Endothelial cell of umbilical vein (primary cell): Measurements from ENCODE around the gene THTPA. TPM values are rescaled to one million over a fixed set of nuclear protein-coding genes. Genes with fewer than 3 reads are reported as not detected.

Source experiments
- BruUV-seq: library from RNA; stranded (reverse); fragments of 400-500 nt; replicated peaks from 2 replicates; lab custom pipeline; 2021; lab: Mats Ljungman, UMichigan
- CTCF ChIA-PET: fragments of 300-600, 350-600 bp; sonication (Branson Sonifier 250); formaldehyde crosslinking; loops from one replicate; lab custom pipeline; 2021; ENCODE audit warnings: antibody characterized with exemption, inconsistent platforms; lab: Charles Lee
- POLR2A ChIA-PET: fragments of 300-600, 350-600 bp; sonication (Branson Sonifier 250); formaldehyde crosslinking; loops from one replicate; lab custom pipeline; 2021; ENCODE audit warnings: antibody characterized with exemption, inconsistent platforms; lab: Charles Lee
- DNase-seq: peaks from one replicate; pipeline ENCODE4 v3.0.0-alpha.2; 2011; ENCODE audit warnings: low read depth, low spot score
- FAIRE-seq: peaks from 2 replicates; lab custom pipeline; 2011; peaks lifted over from hg19 to GRCh38; lab: Jason Lieb, UNC
- H2AFZ ChIP-seq: 2 replicates; pipeline ENCODE4 v1.6.0; 2012; ENCODE audit warnings: low read depth, low read length, control low read depth, inconsistent platforms
- H3K27ac ChIP-seq: 2 replicates; pipeline ENCODE4 v1.5.1; 2011; ENCODE audit warnings: low read depth, mild to moderate bottlenecking, control low read depth, low read length, moderate library complexity; ENCODE audit not compliant: insufficient read depth
- H3K27me3 ChIP-seq, 2 experiments: 2 replicates each; pipeline versions ENCODE4 v1.6.0 to v1.6.1; 2011; ENCODE audit warnings: low read length in 2 of 2, mixed read lengths in 1 of 2; ENCODE audit not compliant: control insufficient read depth in 2 of 2, insufficient read depth in 2 of 2
- H3K36me3 ChIP-seq, 2 experiments: 2 replicates in 1 of 2; 3 replicates in 1 of 2; pipeline ENCODE4 v1.5.1; 2011; ENCODE audit warnings: low read length in 2 of 2, mild to moderate bottlenecking in 1 of 2, moderate library complexity in 1 of 2; ENCODE audit not compliant: control insufficient read depth in 2 of 2, insufficient read depth in 2 of 2; ENCODE audit errors: extremely low read depth in 1 of 2
- H3K4me1 ChIP-seq: 3 replicates; pipeline ENCODE4 v1.5.1; 2011; ENCODE audit warnings: mild to moderate bottlenecking, low read length; ENCODE audit not compliant: control insufficient read depth, insufficient read depth; ENCODE audit errors: extremely low read depth
- H3K4me2 ChIP-seq: 2 replicates; pipeline ENCODE4 v1.6.1; 2011; ENCODE audit warnings: low read length, control low read depth, mixed read lengths; ENCODE audit not compliant: insufficient read depth
- H3K4me3 ChIP-seq, 3 experiments: fragments of 200-600 bp in 1 of 3; sonication (generic), shearing (Covaris generic) in 1 of 3; replicated peaks in 1 of 3; 2 replicates each; pipeline ENCODE4 v1.5.1; 2011 to 2016; ENCODE audit warnings: control low read depth in 3 of 3, low read length in 3 of 3, mild to moderate bottlenecking in 2 of 3, inconsistent platforms in 1 of 3, low read depth in 1 of 3, moderate library complexity in 1 of 3; ENCODE audit not compliant: insufficient read depth in 1 of 3
- H3K79me2 ChIP-seq: 2 replicates; pipeline ENCODE4 v1.6.0; 2012; ENCODE audit warnings: low read length, inconsistent platforms; ENCODE audit not compliant: control insufficient read depth, insufficient read depth
- H3K9ac ChIP-seq: replicated peaks from 2 replicates; pipeline ENCODE3; 2011; ENCODE audit warnings: low read length, control low read depth; ENCODE audit not compliant: insufficient read depth; ENCODE audit errors: extremely low read depth
- H3K9me1 ChIP-seq: replicated peaks from 3 replicates; pipeline ENCODE4 v1.6.0; 2011; ENCODE audit warnings: mild to moderate bottlenecking, low read length; ENCODE audit not compliant: control insufficient read depth, insufficient read depth; ENCODE audit errors: extremely low read depth
- H3K9me3 ChIP-seq: replicated peaks from 2 replicates; pipeline ENCODE4 v1.5.1; 2012; ENCODE audit warnings: low read length, inconsistent platforms; ENCODE audit not compliant: control insufficient read depth, insufficient read depth
- H4K20me1 ChIP-seq: replicated peaks from 2 replicates; pipeline ENCODE3; 2011; ENCODE audit warnings: mild to moderate bottlenecking, low read length; ENCODE audit not compliant: control insufficient read depth, insufficient read depth; ENCODE audit errors: extremely low read depth
- EZH2 ChIP-seq: IDR thresholded peaks from 2 replicates; pipeline ENCODE4 v1.6.1; 2012; ENCODE audit warnings: borderline replicate concordance, low read depth, mild to moderate bottlenecking, moderate library complexity, low read length, inconsistent platforms; ENCODE audit not compliant: severe bottlenecking
- FOS ChIP-seq: IDR thresholded peaks from 2 replicates; pipeline ENCODE4 v1.6.1; 2011; ENCODE audit warnings: mild to moderate bottlenecking, low read length, moderate library complexity, borderline replicate concordance; ENCODE audit not compliant: insufficient read depth
- GATA2 ChIP-seq: IDR thresholded peaks from 2 replicates; pipeline ENCODE4 v1.7.0; 2011; ENCODE audit warnings: low read depth, mild to moderate bottlenecking, moderate library complexity, mixed read lengths, low read length; ENCODE audit not compliant: insufficient read length, insufficient read depth
- JUN ChIP-seq: IDR thresholded peaks from 2 replicates; pipeline ENCODE4 v1.6.1; 2011; ENCODE audit warnings: borderline replicate concordance, low read depth; ENCODE audit not compliant: insufficient read length, insufficient read depth
- MYC ChIP-seq: IDR thresholded peaks from one replicate; pipeline ENCODE4 v1.6.1; 2011; ENCODE audit warnings: mild to moderate bottlenecking, low read depth, low read length
- POLR2A ChIP-seq: IDR thresholded peaks from 2 replicates; pipeline ENCODE4 v1.6.1; 2012; ENCODE audit warnings: low read depth, mild to moderate bottlenecking, control low read depth, low read length
- POLR2AphosphoS5 ChIP-seq: IDR thresholded peaks from 2 replicates; pipeline ENCODE4 v1.6.1; 2012; ENCODE audit warnings: low read depth, mild to moderate bottlenecking, control low read depth, low read length, moderate library complexity; ENCODE audit not compliant: insufficient read depth
- dilution Hi-C: fragments of 300-500 bp; cut with MboI; formaldehyde crosslinking; loops from one replicate; pipeline ENCODE4 v1.15.0; 2019; ENCODE audit warnings: low sequenced_read_pairs; ENCODE audit not compliant: extremely low pct_ligation_motif_present
- intact Hi-C: fragments of 100-400 bp; cut with micrococcal nuclease; formaldehyde crosslinking; loops from one replicate; pipeline ENCODE4 v1.10.0; 2022
- polyA plus RNA-seq, 4 experiments: library from polyadenylated mRNA; depleted of rRNA in 3 of 4; stranded (reverse) in 3 of 4; unstranded in 1 of 4; fragments of >200 nt; gene quantifications; 2 replicates each; pipeline versions ENCODE4 v1.2.1 to v1.2.3, GENCODE V29; 2011 to 2012; ENCODE audit warnings: missing spikeins in 1 of 4
- total RNA-seq: library from RNA; stranded (reverse); gene quantifications from 2 replicates; pipeline ENCODE4 v1.2.3, GENCODE V29; 2021
- TF ChIP-seq, protein P1 (sequence below), 2 donors: IDR thresholded peaks; 1 replicate in 1 of 2; 2 replicates in 1 of 2; pipeline ENCODE4 v1.5.1; 2011; ENCODE audit warnings: low read length in 2 of 2, mild to moderate bottlenecking in 2 of 2, moderate library complexity in 2 of 2, control low read depth in 1 of 2, inconsistent platforms in 1 of 2, low read depth in 1 of 2; ENCODE audit not compliant: insufficient read depth in 1 of 2; ENCODE audit errors: extremely low read depth in 1 of 2
- TF ChIP-seq, protein P2 (sequence below): IDR thresholded peaks from 2 replicates; pipeline ENCODE4 v1.6.1; 2011; ENCODE audit not compliant: insufficient read depth, insufficient read length

Gene THTPA
- total and polyA plus RNA-seq, 2 donors (not counting 3 experiments of a cell fraction or from before 2014, with no cell fraction given), result 10.8 to 12.5 TPM

DNA sequence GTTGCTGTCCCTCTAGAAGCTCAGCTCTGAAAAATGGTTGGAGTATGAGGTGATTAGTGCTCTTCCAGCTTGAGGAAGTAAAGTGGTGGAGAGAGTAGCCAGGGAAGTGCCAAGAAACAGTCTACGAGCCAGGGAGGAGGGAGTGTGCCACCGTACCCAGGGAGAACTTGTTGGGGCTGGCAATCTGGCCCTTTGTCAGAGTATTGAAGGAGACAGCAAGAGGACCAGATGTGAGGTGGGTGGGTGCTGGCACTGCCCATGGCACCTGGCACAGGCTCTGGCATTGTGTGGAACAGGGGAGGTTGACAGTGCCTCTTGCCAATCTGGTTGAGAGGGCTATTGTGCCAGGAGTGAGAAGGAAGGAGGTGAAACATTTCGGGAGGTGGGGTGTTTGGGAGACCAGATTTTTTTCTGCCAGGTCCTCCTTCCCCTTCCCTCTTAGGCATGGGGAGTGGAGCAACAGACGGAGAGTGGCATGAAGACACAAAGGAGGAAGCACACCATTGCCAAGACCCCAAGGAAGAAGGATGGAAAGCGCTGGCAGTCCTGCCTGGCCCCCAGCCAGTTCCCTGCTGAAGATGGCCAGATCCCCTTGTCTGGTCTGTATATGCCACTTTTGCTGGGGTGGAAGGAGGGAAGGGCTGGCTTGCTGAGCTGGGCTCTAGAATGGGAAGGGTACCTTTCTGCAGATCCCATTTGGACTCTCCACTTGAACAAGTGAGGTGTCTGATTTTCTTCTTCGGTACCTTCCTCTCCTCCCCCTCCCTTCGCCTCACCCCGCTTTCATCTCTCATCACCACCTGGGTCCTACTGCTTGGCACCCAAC is 42.0 kb upstream of the THTPA start:
- H3K9ac ChIP-seq, result no peak overlapping the region
- no peak overlapping the region for H3K4me3 ChIP-seq
- H3K27ac ChIP-seq, result no peak overlapping the region
- dilution Hi-C loops (no loop called here), intact Hi-C loops (no loop called here)
- no peaks in the 10 kb centered on the region for H3K4me1 ChIP-seq
- POLR2A ChIA-PET, result no interaction called here
- H3K79me2 ChIP-seq, result no peaks in the 10 kb centered on the region
- no peak overlapping the region for H2AFZ ChIP-seq
- no peak for TF ChIP-seq MYC
- CTCF ChIA-PET, result no interaction called here
- no peak for DNase-seq
- no peaks in the 10 kb centered on the region for H3K9me1 ChIP-seq
- H3K4me2 ChIP-seq, result no peak overlapping the region
- no peaks in the 10 kb centered on the region for H4K20me1 ChIP-seq
- BruUV-seq, result no TSS peak
- no peaks in the 10 kb centered on the region for H3K36me3 ChIP-seq
- H3K9me3 ChIP-seq, result no peaks in the 10 kb centered on the region
- no peak for FAIRE-seq
- no peaks in the 10 kb centered on the region for H3K27me3 ChIP-seq

DNA sequence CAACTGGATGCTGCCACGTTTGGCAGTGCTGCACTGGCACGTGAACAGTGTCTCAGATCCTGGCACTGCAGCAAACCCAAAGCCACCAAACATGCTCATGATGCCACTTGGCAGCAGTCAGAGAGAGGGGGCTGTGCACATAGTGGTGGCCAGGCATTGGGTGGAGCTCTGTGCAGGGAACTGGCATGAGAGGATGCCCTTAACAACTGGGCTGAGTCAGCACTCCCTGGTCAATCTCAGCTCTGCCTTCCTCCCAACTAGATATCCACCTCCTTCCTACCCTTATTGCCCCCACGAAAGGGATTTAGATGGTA is 41.5 kb upstream of the THTPA start:
- Histone ChIP-seq H3K27me3 (no peaks in the 10 kb centered on the region), H3K27ac (no peak overlapping the region), H3K79me2 (no peaks in the 10 kb centered on the region), H3K4me2 (no peak overlapping the region), H3K9ac (no peak overlapping the region), H3K4me3 (no peak overlapping the region), H3K9me3 (no peaks in the 10 kb centered on the region), H3K4me1 (no peaks in the 10 kb centered on the region), H3K36me3 (no peaks in the 10 kb centered on the region), H4K20me1 (no peaks in the 10 kb centered on the region), H2AFZ (no peak overlapping the region), H3K9me1 (no peaks in the 10 kb centered on the region)
- CTCF ChIA-PET, result no interaction called here
- dilution Hi-C loops, result no loop called here
- intact Hi-C loops, result no loop called here
- no TSS peak for BruUV-seq
- FAIRE-seq (no peak), DNase-seq (no peak)
- POLR2A ChIA-PET, result no interaction called here
- TF ChIP-seq FOS (no peak), POLR2A (no peak), EZH2 (no peak), MYC (no peak), JUN (no peak), GATA2 (no peak), POLR2AphosphoS5 (no peak)
- TF ChIP-seq, protein P1, sequence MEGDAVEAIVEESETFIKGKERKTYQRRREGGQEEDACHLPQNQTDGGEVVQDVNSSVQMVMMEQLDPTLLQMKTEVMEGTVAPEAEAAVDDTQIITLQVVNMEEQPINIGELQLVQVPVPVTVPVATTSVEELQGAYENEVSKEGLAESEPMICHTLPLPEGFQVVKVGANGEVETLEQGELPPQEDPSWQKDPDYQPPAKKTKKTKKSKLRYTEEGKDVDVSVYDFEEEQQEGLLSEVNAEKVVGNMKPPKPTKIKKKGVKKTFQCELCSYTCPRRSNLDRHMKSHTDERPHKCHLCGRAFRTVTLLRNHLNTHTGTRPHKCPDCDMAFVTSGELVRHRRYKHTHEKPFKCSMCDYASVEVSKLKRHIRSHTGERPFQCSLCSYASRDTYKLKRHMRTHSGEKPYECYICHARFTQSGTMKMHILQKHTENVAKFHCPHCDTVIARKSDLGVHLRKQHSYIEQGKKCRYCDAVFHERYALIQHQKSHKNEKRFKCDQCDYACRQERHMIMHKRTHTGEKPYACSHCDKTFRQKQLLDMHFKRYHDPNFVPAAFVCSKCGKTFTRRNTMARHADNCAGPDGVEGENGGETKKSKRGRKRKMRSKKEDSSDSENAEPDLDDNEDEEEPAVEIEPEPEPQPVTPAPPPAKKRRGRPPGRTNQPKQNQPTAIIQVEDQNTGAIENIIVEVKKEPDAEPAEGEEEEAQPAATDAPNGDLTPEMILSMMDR (IDR thresholded peaks at IDR 0.05; ENCODE audit: extremely low read depth in 1 of 2, insufficient read depth in 1 of 2, low read depth in 1 of 2, low read length in 2 of 2), result no peak
- TF ChIP-seq, protein P2, sequence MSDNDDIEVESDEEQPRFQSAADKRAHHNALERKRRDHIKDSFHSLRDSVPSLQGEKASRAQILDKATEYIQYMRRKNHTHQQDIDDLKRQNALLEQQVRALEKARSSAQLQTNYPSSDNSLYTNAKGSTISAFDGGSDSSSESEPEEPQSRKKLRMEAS, result no peak
